Activated T-helper 1 cell treated with anti-CD3 and anti-CD28 coated beads, Interleukin-12 subunit alpha, Interleukin-12 subunit beta, Interleukin-2, Interleukin-4 antibody, amounts not matched to agents 30 ng/mL and 10 ng/mL and 1 ng/mL, durations not matched to agents 14 hours and 24 hours and 36 hours (primary cell): ENCODE data around the gene NUAK2. TPM values are rescaled to one million over a fixed set of nuclear protein-coding genes. Genes with fewer than 3 reads are reported as not detected.
"Not testable (repeated sequence)": the region's sequence is repeated elsewhere in the genome, so short reads cannot be mapped to it uniquely, and the experiment has no call there.

ENCODE experiments used
- DNase-seq: peaks from one replicate; pipeline ENCODE4 v3.0.0; 2021; ENCODE audit warnings: low spot score
- H3K27ac Mint-ChIP-seq: one replicate; pipeline ENCODE4 v1.8.0; 2021; ENCODE audit warnings: mild to moderate bottlenecking, mixed read lengths
- H3K27me3 Mint-ChIP-seq: one replicate; pipeline ENCODE4 v1.8.0; 2022; ENCODE audit warnings: mild to moderate bottlenecking, moderate library complexity, mixed read lengths; ENCODE audit not compliant: insufficient read depth
- H3K36me3 Mint-ChIP-seq: one replicate; pipeline ENCODE4 v1.8.0; 2021; ENCODE audit warnings: low read depth, mixed read lengths
- H3K4me1 Mint-ChIP-seq: one replicate; pipeline ENCODE4 v1.8.0; 2021; ENCODE audit warnings: low read depth, mixed read lengths
- H3K4me3 Mint-ChIP-seq: one replicate; pipeline ENCODE4 v1.8.0; 2021; ENCODE audit warnings: mild to moderate bottlenecking, moderate library complexity, mixed read lengths
- H3K9me3 Mint-ChIP-seq: one replicate; pipeline ENCODE4 v1.8.0; 2021; ENCODE audit warnings: mixed read lengths
- intact Hi-C: fragments of 100-400 bp; cut with micrococcal nuclease; formaldehyde crosslinking; loops from one replicate; pipeline ENCODE4 v1.15.1; 2024
- total RNA-seq: library from RNA; stranded (reverse); gene quantifications from 2 replicates; pipeline ENCODE4 v1.2.3, GENCODE V29; 2022

The NUAK2 gene
- total RNA-seq, 1 donor from 2014 or later = 1.1 TPM

- Mint-ChIP-seq H3K36me3 (peaks cover 6% of the 10 kb centered on the region), H3K4me1 (peaks cover 79% of the 10 kb centered on the region), H3K27ac (no peak overlapping the region), H3K4me3 (no peak overlapping the region), H3K27me3 (peaks cover 9% of the 10 kb centered on the region), H3K9me3 (peaks cover 4% of the 10 kb centered on the region)
- intact Hi-C loops = loop anchor here (1.0 to 10.0 kb wide), 7 partner anchors 31 to 1271 kb away; partner anchors contain the start of genes MDM4 and NUAK2
- DNase-seq = no peak
Observed at GRCh38 chr1:205283270-205284147, 38.0 kb downstream of the NUAK2 start.

GRCh38 chr1:205280666-205281395 is 40.7 kb downstream of the NUAK2 start:
- H3K27me3 Mint-ChIP-seq, H3K9me3 Mint-ChIP-seq, H3K27ac Mint-ChIP-seq, DNase-seq, H3K4me3 Mint-ChIP-seq, H3K36me3 Mint-ChIP-seq: not testable (repeated sequence)
- intact Hi-C loops = loop anchor here (5.0 to 10.0 kb wide), 4 partner anchors 201 to 1274 kb away; partner anchors contain the start of gene MDM4
- peaks cover 53% of the 10 kb centered on the region for H3K4me1 Mint-ChIP-seq

- Mint-ChIP-seq H3K27me3 (peaks cover 6% of the 10 kb centered on the region), H3K36me3 (peaks cover 8% of the 10 kb centered on the region), H3K4me1 (peaks cover 51% of the 10 kb centered on the region), H3K9me3 (peaks cover 4% of the 10 kb centered on the region), H3K4me3 (no peak overlapping the region), H3K27ac (no peak overlapping the region)
- peak; percentile 19 for DNase-seq
- intact Hi-C loops = loop anchor here (5.0 to 10.0 kb wide), 4 partner anchors 202 to 1275 kb away; partner anchors contain the start of gene MDM4
Observed at GRCh38 chr1:205279986-205280385, 41.6 kb downstream of the NUAK2 start.

- peaks cover 40% of the 10 kb centered on the region for H3K4me1 Mint-ChIP-seq
- no peak overlapping the region for H3K4me3 Mint-ChIP-seq
Observed at GRCh38 chr1:205276689-205277065, 44.9 kb downstream of the NUAK2 start.

GRCh38 chr1:205275916-205276688 is 45.4 kb downstream of the NUAK2 start:
- no peak for DNase-seq
- intact Hi-C loops = no loop called here
- peak overlapping the region; percentile 40 for H3K27ac Mint-ChIP-seq
- H3K27me3 Mint-ChIP-seq = no peaks in the 10 kb centered on the region
- peaks cover 4% of the 10 kb centered on the region for H3K9me3 Mint-ChIP-seq
- peaks cover 14% of the 10 kb centered on the region for H3K36me3 Mint-ChIP-seq
- no peak overlapping the region for H3K4me3 Mint-ChIP-seq
- H3K4me1 Mint-ChIP-seq = peaks cover 41% of the 10 kb centered on the region

More at GRCh38 chr1:205276689-205277065, 44.9 kb downstream of the NUAK2 start:
- DNase-seq = no peak
- intact Hi-C loops = no loop called here
- Mint-ChIP-seq H3K36me3 (peaks cover 13% of the 10 kb centered on the region), H3K9me3 (peaks cover 4% of the 10 kb centered on the region), H3K27me3 (no peaks in the 10 kb centered on the region), H3K27ac (no peak overlapping the region)

GRCh38 chr1:205275133-205275532 is 46.4 kb downstream of the NUAK2 start:
- no peaks in the 10 kb centered on the region for H3K27me3 Mint-ChIP-seq

GRCh38 chr1:205274041-205274691 is 47.4 kb downstream of the NUAK2 start:
- Mint-ChIP-seq H3K9me3 (no peaks in the 10 kb centered on the region), H3K4me3 (no peak overlapping the region), H3K27ac (no peak overlapping the region), H3K4me1 (peaks cover 33% of the 10 kb centered on the region), H3K36me3 (peaks cover 11% of the 10 kb centered on the region), H3K27me3 (no peaks in the 10 kb centered on the region)
- intact Hi-C loops = no loop called here
- no peak for DNase-seq

More at GRCh38 chr1:205275133-205275532, 46.4 kb downstream of the NUAK2 start:
- no peaks in the 10 kb centered on the region for H3K9me3 Mint-ChIP-seq
- H3K4me3 Mint-ChIP-seq = no peak overlapping the region
- H3K4me1 Mint-ChIP-seq = peaks cover 43% of the 10 kb centered on the region
- DNase-seq = no peak
- peaks cover 13% of the 10 kb centered on the region for H3K36me3 Mint-ChIP-seq
- no peak overlapping the region for H3K27ac Mint-ChIP-seq
- intact Hi-C loops = no loop called here

- Mint-ChIP-seq H3K27ac (no peak overlapping the region), H3K4me1 (peaks cover 32% of the 10 kb centered on the region), H3K9me3 (no peaks in the 10 kb centered on the region), H3K27me3 (no peaks in the 10 kb centered on the region), H3K36me3 (peaks cover 11% of the 10 kb centered on the region), H3K4me3 (no peak overlapping the region)
- intact Hi-C loops = loop anchor here (1.0 kb wide), 5 partner anchors 12 to 81 kb away; partner anchors contain the start of gene NUAK2
- DNase-seq = peak; percentile 74
Observed at GRCh38 chr1:205273551-205273982, 48.0 kb downstream of the NUAK2 start.

GRCh38 chr1:205272536-205272935 is 49.0 kb downstream of the NUAK2 start:
- intact Hi-C loops = no loop called here
- Mint-ChIP-seq H3K4me1 (peaks cover 32% of the 10 kb centered on the region), H3K4me3 (no peak overlapping the region), H3K27me3 (no peaks in the 10 kb centered on the region), H3K9me3 (no peaks in the 10 kb centered on the region), H3K36me3 (peaks cover 9% of the 10 kb centered on the region), H3K27ac (no peak overlapping the region)
- no peak for DNase-seq

- Mint-ChIP-seq H3K9me3 (no peaks in the 10 kb centered on the region), H3K36me3 (peaks cover 9% of the 10 kb centered on the region), H3K4me3 (no peak overlapping the region), H3K4me1 (peaks cover 32% of the 10 kb centered on the region), H3K27ac (no peak overlapping the region), H3K27me3 (no peaks in the 10 kb centered on the region)
- no peak for DNase-seq
- intact Hi-C loops = no loop called here
Observed at GRCh38 chr1:205271745-205272144, 49.8 kb downstream of the NUAK2 start.

- peaks cover 32% of the 10 kb centered on the region for H3K4me1 Mint-ChIP-seq
- H3K4me3 Mint-ChIP-seq = no peak overlapping the region
- H3K27me3 Mint-ChIP-seq = no peaks in the 10 kb centered on the region
- peaks cover 9% of the 10 kb centered on the region for H3K36me3 Mint-ChIP-seq
- DNase-seq = no peak
- intact Hi-C loops = no loop called here
- no peaks in the 10 kb centered on the region for H3K9me3 Mint-ChIP-seq
- H3K27ac Mint-ChIP-seq = no peak overlapping the region
Observed at GRCh38 chr1:205271277-205271676, 50.3 kb downstream of the NUAK2 start.

- Mint-ChIP-seq H3K4me3 (no peak overlapping the region), H3K36me3 (peaks cover 9% of the 10 kb centered on the region), H3K27ac (no peak overlapping the region), H3K27me3 (no peaks in the 10 kb centered on the region), H3K4me1 (peaks cover 32% of the 10 kb centered on the region), H3K9me3 (no peaks in the 10 kb centered on the region)
- intact Hi-C loops = no loop called here
- DNase-seq = no peak
Observed at GRCh38 chr1:205270764-205271163, 50.8 kb downstream of the NUAK2 start.
